ENCODE data around the gene SPRR2A. TPM values are rescaled to one million over a fixed set of nuclear protein-coding genes. Genes with fewer than 3 reads are reported as not detected.

The SPRR2A gene
- total RNA-seq: not detected in 2 replicates
- polyA plus RNA-seq: not detected in 2 replicates

DNA sequence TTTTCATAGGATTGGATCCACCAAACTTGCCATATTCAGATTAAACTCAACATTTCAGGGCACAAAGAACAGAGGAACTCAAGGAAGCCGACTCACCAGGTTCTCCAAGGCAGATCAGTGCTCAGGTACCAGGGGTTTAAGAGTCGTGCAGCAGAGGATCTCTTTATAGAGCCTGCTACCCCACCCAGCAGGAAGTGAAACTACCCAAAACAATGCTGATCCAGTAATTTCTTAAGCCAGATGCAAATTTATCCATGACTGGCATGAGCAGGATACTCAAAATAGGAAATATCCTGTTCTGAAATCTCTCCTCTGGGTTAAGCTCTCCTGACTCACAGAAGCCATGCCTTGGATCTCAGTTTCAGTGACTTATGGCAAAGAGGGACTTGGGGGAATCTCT lies at the start of gene SPRR2A:
Gene SPRR2A (minus strand): TSS at position 138 of the 400 bp plus-strand sequence. CDS start 777 bp downstream, outside the sequence.
- no peaks in the 10 kb centered on the region for H3K4me1 ChIP-seq (ENCODE audit: low read depth)
- TF ChIP-seq, protein P1, sequence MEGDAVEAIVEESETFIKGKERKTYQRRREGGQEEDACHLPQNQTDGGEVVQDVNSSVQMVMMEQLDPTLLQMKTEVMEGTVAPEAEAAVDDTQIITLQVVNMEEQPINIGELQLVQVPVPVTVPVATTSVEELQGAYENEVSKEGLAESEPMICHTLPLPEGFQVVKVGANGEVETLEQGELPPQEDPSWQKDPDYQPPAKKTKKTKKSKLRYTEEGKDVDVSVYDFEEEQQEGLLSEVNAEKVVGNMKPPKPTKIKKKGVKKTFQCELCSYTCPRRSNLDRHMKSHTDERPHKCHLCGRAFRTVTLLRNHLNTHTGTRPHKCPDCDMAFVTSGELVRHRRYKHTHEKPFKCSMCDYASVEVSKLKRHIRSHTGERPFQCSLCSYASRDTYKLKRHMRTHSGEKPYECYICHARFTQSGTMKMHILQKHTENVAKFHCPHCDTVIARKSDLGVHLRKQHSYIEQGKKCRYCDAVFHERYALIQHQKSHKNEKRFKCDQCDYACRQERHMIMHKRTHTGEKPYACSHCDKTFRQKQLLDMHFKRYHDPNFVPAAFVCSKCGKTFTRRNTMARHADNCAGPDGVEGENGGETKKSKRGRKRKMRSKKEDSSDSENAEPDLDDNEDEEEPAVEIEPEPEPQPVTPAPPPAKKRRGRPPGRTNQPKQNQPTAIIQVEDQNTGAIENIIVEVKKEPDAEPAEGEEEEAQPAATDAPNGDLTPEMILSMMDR (IDR thresholded peaks at IDR 0.05; ENCODE audit: low read depth, low read length): no peak
- H3K9me3 ChIP-seq (ENCODE audit: low read depth): no peaks in the 10 kb centered on the region
- H3K27me3 ChIP-seq: no peaks in the 10 kb centered on the region
- DNase-seq (ENCODE audit: low read depth in 1 of 2, low spot score in 1 of 2): no peak
- H3K36me3 ChIP-seq: no peaks in the 10 kb centered on the region
- no peak within 1 kb of the TSS for H3K4me3 ChIP-seq
- H3K27ac ChIP-seq: no peak within 1 kb of the TSS

DNA sequence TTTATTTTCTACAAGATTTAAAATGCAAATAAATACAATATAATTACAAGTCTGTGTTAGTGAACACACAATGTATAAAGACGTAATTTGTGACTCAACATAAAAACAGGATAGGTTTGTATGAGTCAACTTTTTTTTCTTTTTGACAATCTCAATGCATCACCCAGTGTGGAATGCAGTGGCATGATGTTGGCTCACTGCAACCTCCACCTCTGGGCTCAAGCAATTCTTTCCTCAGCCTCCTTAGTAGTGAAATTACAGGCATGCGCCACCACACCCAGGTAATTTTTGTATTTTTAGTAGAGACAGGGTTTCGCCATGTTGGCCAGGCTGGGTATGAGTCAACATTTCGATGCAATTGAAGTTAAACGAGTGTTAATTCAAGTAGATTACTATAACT lies 42.9 kb upstream of the SPRR2A start:
- Histone ChIP-seq H3K27me3 (no peaks in the 10 kb centered on the region), H3K4me3 (no peak overlapping the region), H3K9me3 (ENCODE audit: low read depth) (no peaks in the 10 kb centered on the region), H3K27ac (no peak overlapping the region), H3K4me1 (ENCODE audit: low read depth) (no peaks in the 10 kb centered on the region), H3K36me3 (no peaks in the 10 kb centered on the region)
- TF ChIP-seq, protein P1 (IDR thresholded peaks at IDR 0.05; ENCODE audit: low read depth, low read length): no peak
- DNase-seq (ENCODE audit: low read depth in 1 of 2, low spot score in 1 of 2): peak in 1 of 2 donors; percentile 4

DNA sequence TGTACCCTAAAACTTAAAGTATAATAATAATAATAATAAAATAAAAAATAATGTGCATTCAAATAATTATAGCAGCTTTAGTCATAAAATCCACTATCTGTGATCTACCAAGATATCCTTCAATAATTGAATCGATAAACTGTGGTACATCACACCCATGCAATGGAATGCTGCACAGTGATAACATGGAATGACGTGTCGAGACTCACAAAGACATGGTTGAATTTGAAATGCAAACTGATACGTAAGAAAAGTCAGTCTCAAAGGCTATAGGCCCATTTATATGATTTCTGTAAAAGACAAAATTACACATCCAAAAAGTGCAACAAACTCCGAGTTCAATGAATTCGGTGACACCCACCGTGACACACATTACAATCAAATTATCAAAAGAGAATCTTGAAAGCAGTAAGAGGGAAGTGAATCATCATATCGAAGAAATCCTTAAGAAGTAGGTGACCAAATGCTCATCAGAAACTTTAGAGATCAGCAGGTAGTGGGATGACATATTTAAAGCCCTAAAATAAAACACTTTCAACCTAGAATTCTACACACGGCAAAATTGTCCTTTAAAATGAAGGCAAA lies 42.2 kb upstream of the SPRR2A start:
- no peaks in the 10 kb centered on the region for H3K27me3 ChIP-seq
- H3K27ac ChIP-seq: no peak overlapping the region
- H3K4me1 ChIP-seq (ENCODE audit: low read depth): no peaks in the 10 kb centered on the region
- TF ChIP-seq, protein P1 (IDR thresholded peaks at IDR 0.05; ENCODE audit: low read depth, low read length): no peak
- H3K4me3 ChIP-seq: no peak overlapping the region
- H3K36me3 ChIP-seq: no peaks in the 10 kb centered on the region
- H3K9me3 ChIP-seq (ENCODE audit: low read depth): no peaks in the 10 kb centered on the region
- no peak for DNase-seq (ENCODE audit: low read depth in 1 of 2, low spot score in 1 of 2)

DNA sequence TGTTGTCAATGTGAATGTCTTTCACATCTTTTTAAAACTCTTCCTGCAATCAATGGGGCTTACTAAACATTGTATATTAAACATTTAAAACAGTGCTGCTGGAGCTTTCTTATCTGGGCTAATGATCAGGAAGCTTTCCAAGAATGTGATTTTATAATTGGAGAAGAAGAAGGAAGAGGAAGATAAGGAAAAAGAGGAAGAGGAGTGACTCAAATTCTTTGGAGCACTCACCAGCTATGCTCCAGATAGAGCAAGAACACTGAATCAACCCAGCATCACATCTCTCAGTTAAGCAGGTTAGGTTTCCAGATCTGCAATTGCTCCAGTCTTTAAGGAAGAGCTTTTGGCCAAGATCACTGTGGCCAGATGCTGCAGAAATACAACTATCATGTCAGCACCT lies 38.5 kb upstream of the SPRR2A start:
- no peak for DNase-seq (ENCODE audit: low read depth in 1 of 2, low spot score in 1 of 2)
- TF ChIP-seq, protein P1 (IDR thresholded peaks at IDR 0.05; ENCODE audit: low read depth, low read length): no peak
- no peaks in the 10 kb centered on the region for H3K9me3 ChIP-seq (ENCODE audit: low read depth)
- no peaks in the 10 kb centered on the region for H3K4me1 ChIP-seq (ENCODE audit: low read depth)
- no peaks in the 10 kb centered on the region for H3K36me3 ChIP-seq
- H3K27me3 ChIP-seq: no peaks in the 10 kb centered on the region
- no peak overlapping the region for H3K4me3 ChIP-seq
- H3K27ac ChIP-seq: no peak overlapping the region

DNA sequence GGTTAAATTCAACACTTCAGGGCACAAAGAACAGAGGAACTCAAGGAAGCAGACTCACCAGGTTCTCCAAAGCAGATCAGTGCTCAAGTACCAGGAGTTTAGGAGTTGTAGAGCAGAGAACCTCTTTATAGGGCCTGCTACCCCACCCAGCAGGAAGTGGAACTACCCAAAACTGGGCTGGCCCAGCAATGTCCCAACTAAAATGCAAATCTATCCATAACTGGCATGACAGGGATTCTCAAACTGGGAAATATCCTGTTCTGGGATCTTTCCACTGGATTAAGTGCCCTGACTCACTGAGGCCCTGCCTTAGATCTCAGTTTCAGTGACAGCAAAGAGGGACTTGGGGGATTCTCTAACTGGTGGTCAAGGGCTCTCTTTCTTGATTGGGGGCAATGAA lies 37.1 kb upstream of the SPRR2A start, which contains the start of gene SPRR2E:
Gene SPRR2E (minus strand): TSS at position 101 of the 400 bp plus-strand sequence. CDS start 775 bp downstream, outside the sequence.
- DNase-seq (ENCODE audit: low read depth in 1 of 2, low spot score in 1 of 2): no peak
- no peak within 1 kb of the TSS for H3K27ac ChIP-seq
- H3K36me3 ChIP-seq: no peaks in the 10 kb centered on the region
- TF ChIP-seq, protein P1 (IDR thresholded peaks at IDR 0.05; ENCODE audit: low read depth, low read length): no peak
- H3K4me3 ChIP-seq: no peak within 1 kb of the TSS
- no peaks in the 10 kb centered on the region for H3K4me1 ChIP-seq (ENCODE audit: low read depth)
- H3K9me3 ChIP-seq (ENCODE audit: low read depth): no peaks in the 10 kb centered on the region
- no peaks in the 10 kb centered on the region for H3K27me3 ChIP-seq
